Measurements from ENCODE around the gene RAB33B. TPM values are rescaled to one million over a fixed set of nuclear protein-coding genes. Genes with fewer than 3 reads are reported as not detected.

Gene RAB33B
- total RNA-seq, 4 donors from 2014 or later: 8.1 to 12.3 (median 10.8) TPM

- intact Hi-C loops (cut with DNase I; ENCODE audit: low total_unique reads): loop anchor here (5.0 kb wide), 1 partner anchor 153 kb away; no protein-coding TSS in a partner anchor
- DNase-seq (ENCODE audit: low spot score in 2 of 2): no peak
- H3K4me3 ChIP-seq (ENCODE audit: low read depth, poor library complexity, severe bottlenecking): no peak overlapping the region
- 83 to 84% methylated on average over 4 of the region's 4 CpGs for WGBS, 2 donors
- TF ChIP-seq POLR2A (IDR thresholded peaks at IDR 0.05) (no peak), CTCF (IDR thresholded peaks at IDR 0.05) (no peak)
Measured at GRCh38 chr4:139499186-139499585, 45.3 kb downstream of the RAB33B start.

DNA sequence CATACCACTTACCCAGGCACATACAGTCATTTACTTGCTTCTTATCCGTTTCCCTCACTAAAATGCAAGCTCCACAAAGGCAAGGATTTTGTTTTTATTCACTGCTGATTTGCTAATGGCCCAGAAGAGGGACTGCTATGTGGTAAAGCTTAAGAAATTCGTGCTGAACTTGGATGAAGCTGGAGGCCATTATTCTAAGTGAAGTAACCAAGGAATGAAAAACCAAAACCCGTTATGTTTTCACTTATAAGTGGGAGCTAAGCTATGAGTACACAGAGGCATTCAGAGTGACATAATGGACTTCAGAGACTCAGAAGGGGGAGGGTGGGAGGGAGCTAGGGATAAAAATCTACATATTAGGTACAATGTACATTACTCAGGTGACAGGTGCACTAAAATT is 47.2 kb downstream of the RAB33B start:
- intact Hi-C loops (cut with DNase I; ENCODE audit: low total_unique reads): no loop called here
- no peak for DNase-seq (ENCODE audit: low spot score in 2 of 2)
- H3K4me3 ChIP-seq (ENCODE audit: low read depth, poor library complexity, severe bottlenecking): no peak overlapping the region
- 50 to 56% methylated on average over 3 of the region's 3 CpGs for WGBS, 2 donors
- TF ChIP-seq POLR2A (IDR thresholded peaks at IDR 0.05): no peak

DNA sequence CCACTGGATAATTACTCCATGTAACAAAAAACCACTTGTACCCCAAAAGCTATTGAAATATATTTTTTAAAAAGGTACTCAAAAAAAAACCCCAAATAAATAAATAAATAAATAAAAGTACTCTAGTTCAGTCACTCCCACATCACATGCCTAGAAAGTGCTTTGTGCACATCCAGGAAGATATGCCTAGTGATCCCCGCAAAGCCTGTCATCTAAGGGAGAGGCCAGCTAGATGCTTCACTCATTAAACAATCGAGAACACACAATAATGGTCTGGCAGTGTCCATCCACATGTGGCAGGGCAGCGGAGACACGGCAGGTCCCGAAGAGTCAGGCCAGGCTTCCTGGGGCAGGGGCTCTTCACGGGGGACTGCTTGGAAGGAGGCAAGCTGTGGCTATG is 47.6 kb downstream of the RAB33B start:
- 73 to 78% methylated on average over 6 of the region's 6 CpGs for WGBS, 2 donors
- TF ChIP-seq POLR2A (IDR thresholded peaks at IDR 0.05): no peak
- no peak for TF ChIP-seq CTCF (IDR thresholded peaks at IDR 0.05)
- H3K4me3 ChIP-seq (ENCODE audit: low read depth, poor library complexity, severe bottlenecking): no peak overlapping the region
- intact Hi-C loops (cut with DNase I; ENCODE audit: low total_unique reads): no loop called here
- DNase-seq (ENCODE audit: low spot score in 2 of 2): no peak

DNA sequence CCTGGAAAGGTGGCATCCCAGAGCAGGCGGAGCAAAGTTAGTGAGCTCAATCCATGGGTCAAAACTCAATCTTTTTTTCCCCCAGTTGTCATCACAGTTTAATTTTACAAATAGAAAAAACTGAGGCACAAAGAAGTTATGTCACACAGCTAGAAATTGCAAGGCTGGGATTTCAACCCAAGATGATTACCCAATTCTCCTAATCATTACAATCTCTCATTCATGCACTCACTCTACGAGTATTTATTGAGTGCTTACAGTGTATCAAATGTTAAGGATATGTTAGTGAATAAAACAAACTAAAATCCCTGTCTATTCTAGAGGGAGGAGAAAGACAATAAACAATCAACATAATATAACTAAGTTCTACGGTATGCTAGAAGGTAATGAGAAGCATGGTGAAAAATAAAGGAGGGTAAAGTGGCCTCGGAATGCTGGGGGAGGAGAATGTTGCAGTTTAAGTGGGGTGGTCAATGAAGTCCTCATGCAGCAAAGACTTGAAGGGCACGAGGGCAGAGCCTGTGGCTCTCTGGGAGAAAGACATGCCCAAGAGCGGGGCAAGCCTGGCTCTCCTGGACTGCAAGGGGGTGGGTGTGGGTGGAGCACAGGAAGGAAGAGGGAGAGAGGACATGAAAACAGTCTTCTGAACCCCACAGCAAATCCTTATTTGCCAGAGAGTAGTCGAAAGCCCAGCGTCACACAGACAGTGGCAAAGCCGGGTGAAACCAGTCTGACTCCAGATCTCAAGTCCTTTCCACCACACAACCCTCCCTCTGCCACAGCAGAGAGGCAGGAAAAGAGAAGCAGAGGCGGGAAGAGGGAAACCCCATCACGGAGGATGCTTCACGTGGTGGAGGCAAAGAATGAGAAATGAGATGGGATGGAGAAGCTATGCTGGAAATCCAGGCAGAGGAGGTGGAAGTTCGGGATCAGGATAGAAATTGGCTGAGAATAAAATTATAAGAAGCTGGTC is 48.3 kb downstream of the RAB33B start:
- 62 to 69% methylated on average over 13 of the region's 13 CpGs for WGBS, 2 donors
- TF ChIP-seq POLR2A (IDR thresholded peaks at IDR 0.05): no peak
- intact Hi-C loops (cut with DNase I; ENCODE audit: low total_unique reads): no loop called here

DNA sequence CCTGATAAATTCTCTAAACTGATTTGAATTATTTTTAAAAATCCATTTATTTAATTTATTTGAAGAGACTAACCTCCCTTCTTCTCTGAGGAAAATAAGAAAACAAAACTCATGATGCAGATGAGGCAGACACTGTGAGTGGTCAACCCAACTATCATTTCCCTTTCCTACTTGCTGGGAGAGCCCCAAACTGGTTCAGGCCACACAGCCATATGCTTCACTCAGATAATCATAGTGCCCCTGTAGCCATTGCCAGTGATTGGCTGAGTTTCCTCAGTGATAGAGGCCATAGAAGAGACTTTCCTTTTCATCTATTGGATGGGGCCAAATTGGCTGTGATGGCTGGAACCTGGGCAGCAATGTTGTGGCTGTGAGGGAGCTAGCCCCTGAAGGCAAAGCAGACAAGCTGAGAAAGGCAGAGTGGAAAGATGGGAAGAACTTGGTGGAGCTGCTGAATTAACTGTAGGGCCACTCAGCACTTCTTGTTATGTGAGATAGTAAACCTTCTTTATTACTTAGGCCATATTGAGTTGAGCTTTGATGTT is 49.8 kb downstream of the RAB33B start:
- no peak overlapping the region for H3K4me3 ChIP-seq (ENCODE audit: low read depth, poor library complexity, severe bottlenecking)
- DNase-seq (ENCODE audit: low spot score in 2 of 2): no peak
- TF ChIP-seq POLR2A (IDR thresholded peaks at IDR 0.05) (no peak), CTCF (IDR thresholded peaks at IDR 0.05) (no peak)
- intact Hi-C loops (cut with DNase I; ENCODE audit: low total_unique reads): no loop called here

More for the DNA sequence above, 48.3 kb downstream of the RAB33B start:
- no peak overlapping the region for H3K4me3 ChIP-seq (ENCODE audit: low read depth, poor library complexity, severe bottlenecking)
- DNase-seq (ENCODE audit: low spot score in 2 of 2): no peak

DNA sequence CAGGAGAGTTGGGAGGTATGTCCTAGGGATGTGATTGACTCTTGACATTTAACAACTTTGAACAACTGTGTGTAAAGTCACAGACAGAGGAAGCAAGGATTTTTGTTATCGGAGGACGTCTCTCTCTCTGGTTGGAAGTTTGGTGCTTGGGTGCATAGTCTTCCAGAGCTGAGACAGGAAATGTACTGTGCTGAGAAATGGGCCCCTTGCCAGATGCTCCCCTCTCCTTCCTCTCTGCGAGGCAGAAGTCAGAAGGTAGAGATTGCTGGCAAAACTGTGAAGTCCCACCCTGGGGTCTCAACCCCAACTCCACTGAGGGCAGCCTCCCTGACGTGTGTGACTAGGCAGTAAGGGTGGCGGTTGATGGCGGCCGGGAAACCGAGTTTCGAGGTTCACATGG is 52.9 kb downstream of the RAB33B start:
- WGBS, 2 donors: 87 to 90% methylated on average over 9 of the region's 9 CpGs
- DNase-seq (ENCODE audit: low spot score in 2 of 2): no peak
- TF ChIP-seq POLR2A (IDR thresholded peaks at IDR 0.05) (no peak), CTCF (IDR thresholded peaks at IDR 0.05) (no peak)
- no peak overlapping the region for H3K4me3 ChIP-seq (ENCODE audit: low read depth, poor library complexity, severe bottlenecking)
- intact Hi-C loops (cut with DNase I; ENCODE audit: low total_unique reads): no loop called here
